Superior temporal gyrus (tissue), 1 donor: ENCODE measurements around the gene SET.
"Not testable (repeated sequence)": the region's sequence is repeated elsewhere in the genome, so short reads cannot be mapped to it uniquely, and the experiment has no call there.

Experiments
- DNase-seq: peaks from one replicate; pipeline ENCODE4 v3.0.0-alpha.2; 2016; ENCODE audit errors: extremely low spot score

SET gene

GRCh38 chr9:128687453-128687852 is 1.6 kb upstream of the SET start:
- no peak for DNase-seq

GRCh38 chr9:128689293-128689774 is 312 bp downstream of the SET start:
- DNase-seq: no peak

- DNase-seq: peak; percentile 24
Observed at GRCh38 chr9:128689820-128690683, 1.0 kb downstream of the SET start.

GRCh38 chr9:128690684-128691034 is 1.6 kb downstream of the SET start:
- no peak for DNase-seq

- DNase-seq: not testable (repeated sequence)
Observed at GRCh38 chr9:128693738-128694137, 4.7 kb downstream of the SET start.

GRCh38 chr9:128694344-128694743 is 5.3 kb downstream of the SET start:
- no peak for DNase-seq

- no peak for DNase-seq
Observed at GRCh38 chr9:128696923-128697707, 8.1 kb downstream of the SET start.

GRCh38 chr9:128699096-128699795 is 10.2 kb downstream of the SET start:
- DNase-seq: not testable (repeated sequence)

- DNase-seq: no peak
Observed at GRCh38 chr9:128701227-128701854, 12.3 kb downstream of the SET start.

- DNase-seq: peak; percentile 78
Observed at GRCh38 chr9:128702445-128702948, 13.5 kb downstream of the SET start, which contains the start of gene PKN3. Gene PKN3, plus strand, starts transcription at chr9:128702503. Its CDS starts 413 bp downstream, at chr9:128702916.

- DNase-seq: no peak
Observed at GRCh38 chr9:128702949-128703615, 14.1 kb downstream of the SET start.

GRCh38 chr9:128703616-128704355 is 14.8 kb downstream of the SET start:
- DNase-seq: no peak

GRCh38 chr9:128704356-128704670 is 15.3 kb downstream of the SET start:
- no peak for DNase-seq

- DNase-seq: no peak
Observed at GRCh38 chr9:128705051-128705965, 16.3 kb downstream of the SET start.

GRCh38 chr9:128706045-128706444 is 17.0 kb downstream of the SET start:
- no peak for DNase-seq

GRCh38 chr9:128706671-128707381 is 17.8 kb downstream of the SET start:
- DNase-seq: no peak

GRCh38 chr9:128707446-128707845 is 18.4 kb downstream of the SET start:
- DNase-seq: no peak
